VCaP (cell line): ENCODE data around the gene PTPN14.

Experiments
- H3K27ac ChIP-seq: fragments of 450-650 bp; 2 replicates; pipeline ENCODE4 v1.5.1; 2017
- CTCF ChIP-seq: fragments of 450-650 bp; conservative IDR thresholded peaks from 2 replicates; pipeline ENCODE4 v1.5.1; 2017; ENCODE audit warnings: mild to moderate bottlenecking, moderate library complexity

Gene PTPN14

DNA sequence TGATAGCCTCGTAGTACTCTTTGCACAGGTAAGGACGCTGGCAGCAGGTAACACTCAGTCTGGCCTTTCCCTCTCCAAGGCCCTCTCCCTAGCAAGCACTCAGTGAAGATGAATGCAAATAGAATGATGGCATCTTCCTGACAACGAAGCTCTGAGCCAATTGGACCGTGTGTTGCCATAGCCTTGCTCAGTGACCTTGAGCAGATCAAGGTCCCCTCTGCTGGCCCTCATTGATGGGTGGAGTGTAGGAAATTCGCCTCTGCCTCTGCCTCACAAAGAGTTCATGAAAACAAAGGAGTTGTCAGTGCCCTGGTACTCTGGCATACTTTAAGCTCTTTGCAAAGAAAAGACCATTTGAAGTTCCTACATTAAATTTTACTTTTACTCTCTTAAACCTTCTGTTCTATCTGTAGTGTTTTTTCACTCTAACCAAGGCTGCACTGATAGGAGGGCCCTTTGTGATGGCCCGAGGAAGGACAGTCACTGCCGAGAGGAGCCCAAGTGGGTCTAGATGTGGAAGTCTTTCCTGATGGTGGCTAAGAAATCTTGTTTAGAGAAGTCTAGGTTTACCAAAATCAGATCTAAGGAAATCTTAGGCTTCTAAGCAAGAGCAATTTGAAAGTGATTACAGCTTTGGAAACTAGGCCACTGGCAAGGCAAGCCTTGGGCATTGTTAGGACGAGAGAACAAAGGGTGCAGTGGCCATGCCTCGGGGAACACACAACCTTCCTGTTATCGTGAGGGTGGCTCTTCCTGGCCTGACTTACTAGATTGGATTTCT lies 232.3 kb downstream of the PTPN14 start:
- no peak overlapping the region for H3K27ac ChIP-seq
- no peak for TF ChIP-seq CTCF

GRCh38 chr1:214318356-214318755 lies 233.0 kb downstream of the PTPN14 start:
- no peak overlapping the region for H3K27ac ChIP-seq
- TF ChIP-seq CTCF = no peak

DNA sequence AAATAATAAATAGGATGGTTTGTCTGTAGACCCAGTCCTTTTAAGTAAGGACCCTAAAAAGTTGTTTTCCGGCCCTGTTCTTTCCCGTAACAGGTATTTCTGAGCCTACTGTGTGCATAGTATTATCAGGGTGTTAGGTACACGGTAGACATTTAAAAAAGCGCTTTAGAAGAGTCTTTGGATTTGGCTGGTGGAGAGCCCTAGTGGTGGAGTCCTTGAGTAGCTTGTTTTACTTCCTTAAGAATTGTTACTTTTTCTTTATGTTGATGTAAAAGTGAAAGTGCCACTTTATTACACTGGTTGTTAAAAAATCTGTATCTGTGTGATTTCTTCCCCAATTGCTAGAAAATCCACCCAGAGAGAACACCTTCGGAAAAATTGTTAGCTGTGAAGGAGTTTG lies 233.7 kb downstream of the PTPN14 start:
- no peak for TF ChIP-seq CTCF
- H3K27ac ChIP-seq = no peak overlapping the region

DNA sequence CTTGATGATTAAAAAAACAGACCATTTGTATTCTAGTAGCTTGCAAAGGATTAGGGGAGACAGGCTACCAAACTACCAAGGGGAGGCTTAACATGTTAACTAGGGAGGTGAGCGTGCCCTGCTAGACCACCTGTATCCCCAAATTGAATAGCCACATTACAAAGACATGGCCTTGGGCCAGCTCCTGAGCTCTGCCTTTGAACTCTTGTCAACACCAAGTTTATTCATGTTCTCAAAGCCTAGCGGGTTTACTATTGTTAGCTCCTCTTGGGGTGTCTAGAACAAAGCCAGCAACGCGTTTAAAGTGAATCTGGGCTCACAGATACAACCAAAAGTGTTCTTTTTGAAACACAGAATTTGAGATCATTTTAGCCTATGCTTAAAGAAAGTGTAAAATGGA lies 234.1 kb downstream of the PTPN14 start:
- H3K27ac ChIP-seq = no peak overlapping the region

GRCh38 chr1:214316593-214316992 lies 234.8 kb downstream of the PTPN14 start:
- H3K27ac ChIP-seq = no peak overlapping the region
- no peak for TF ChIP-seq CTCF

More for the DNA sequence above, 234.1 kb downstream of the PTPN14 start:
- no peak for TF ChIP-seq CTCF

GRCh38 chr1:214314178-214314843 lies 237.1 kb downstream of the PTPN14 start:
- no peak overlapping the region for H3K27ac ChIP-seq
- no peak for TF ChIP-seq CTCF

GRCh38 chr1:214312530-214313051 lies 238.8 kb downstream of the PTPN14 start:
- no peak for TF ChIP-seq CTCF
- H3K27ac ChIP-seq = no peak overlapping the region
